SKM-1 (cell line): ENCODE data around the gene BCL7B.
A peak's percentile ranks its signal among the peaks of the same experiment; 100 is the strongest.
"Not testable (repeated sequence)": the region's sequence is repeated elsewhere in the genome, so short reads cannot be mapped to it uniquely, and the experiment has no call there.

ENCODE experiments used
- DNase-seq: peaks from one replicate; lab custom pipeline; 2025; ENCODE audit not compliant: unreplicated experiment; lab: John Stamatoyannopoulos, UW

The BCL7B gene

GRCh38 chr7:73557397-73558257, at the start of gene BCL7B:
Gene BCL7B (minus strand): TSS chr7:73557690. CDS start chr7:73557578, 112 bp downstream.
- peak; percentile 44 for DNase-seq

- DNase-seq: no peak
Observed at GRCh38 chr7:73605601-73606220, 48.2 kb upstream of the BCL7B start.

GRCh38 chr7:73602721-73603651, 45.5 kb upstream of the BCL7B start:
- no peak for DNase-seq

GRCh38 chr7:73599916-73600315, 42.4 kb upstream of the BCL7B start:
- no peak for DNase-seq

GRCh38 chr7:73599151-73599882, 41.8 kb upstream of the BCL7B start:
- no peak for DNase-seq

- no peak for DNase-seq
Observed at GRCh38 chr7:73597978-73598782, 40.7 kb upstream of the BCL7B start.

GRCh38 chr7:73596191-73597065, 38.9 kb upstream of the BCL7B start:
- no peak for DNase-seq

- no peak for DNase-seq
Observed at GRCh38 chr7:73595358-73595757, 37.9 kb upstream of the BCL7B start.

GRCh38 chr7:73593207-73594045, 35.9 kb upstream of the BCL7B start:
- DNase-seq: no peak

- DNase-seq: no peak
Observed at GRCh38 chr7:73586911-73587310, 29.4 kb upstream of the BCL7B start.

- DNase-seq: no peak
Observed at GRCh38 chr7:73585196-73585595, 27.7 kb upstream of the BCL7B start.

- no peak for DNase-seq
Observed at GRCh38 chr7:73582664-73583202, 25.2 kb upstream of the BCL7B start.

GRCh38 chr7:73581006-73581405, 23.5 kb upstream of the BCL7B start:
- not testable (repeated sequence) for DNase-seq

- DNase-seq: peak; percentile 99
Observed at GRCh38 chr7:73578342-73579128, 21.0 kb upstream of the BCL7B start, which contains the start of gene TBL2. Gene TBL2 (minus strand): TSS chr7:73578579. CDS start chr7:73578549, 30 bp downstream.

GRCh38 chr7:73577627-73578341, 20.3 kb upstream of the BCL7B start:
- no peak for DNase-seq

- DNase-seq: no peak
Observed at GRCh38 chr7:73573791-73574190, 16.3 kb upstream of the BCL7B start.
